Subcutaneous adipose tissue (tissue), 4 donors: Measurements from ENCODE around the gene MIPOL1. TPM values are rescaled to one million over a fixed set of nuclear protein-coding genes. Genes with fewer than 3 reads are reported as not detected.

ENCODE experiments used
- total RNA-seq, 4 donors: library from RNA; depleted of rRNA; stranded (reverse); fragments of >200 nt; gene quantifications; one replicate each; pipeline ENCODE4 v1.1.0, GENCODE V29; 2016
- TF ChIP-seq, protein P1 (sequence below): fragments of 450-650 bp; IDR thresholded peaks from one replicate; pipeline ENCODE4 v1.5.1; 2016; ENCODE audit warnings: low read depth, mild to moderate bottlenecking, control low read depth, antibody characterized with exemption, moderate library complexity

MIPOL1 gene
- total RNA-seq, 4 donors from 2014 or later: 7.6 to 20.9 (median 11.1) TPM

DNA sequence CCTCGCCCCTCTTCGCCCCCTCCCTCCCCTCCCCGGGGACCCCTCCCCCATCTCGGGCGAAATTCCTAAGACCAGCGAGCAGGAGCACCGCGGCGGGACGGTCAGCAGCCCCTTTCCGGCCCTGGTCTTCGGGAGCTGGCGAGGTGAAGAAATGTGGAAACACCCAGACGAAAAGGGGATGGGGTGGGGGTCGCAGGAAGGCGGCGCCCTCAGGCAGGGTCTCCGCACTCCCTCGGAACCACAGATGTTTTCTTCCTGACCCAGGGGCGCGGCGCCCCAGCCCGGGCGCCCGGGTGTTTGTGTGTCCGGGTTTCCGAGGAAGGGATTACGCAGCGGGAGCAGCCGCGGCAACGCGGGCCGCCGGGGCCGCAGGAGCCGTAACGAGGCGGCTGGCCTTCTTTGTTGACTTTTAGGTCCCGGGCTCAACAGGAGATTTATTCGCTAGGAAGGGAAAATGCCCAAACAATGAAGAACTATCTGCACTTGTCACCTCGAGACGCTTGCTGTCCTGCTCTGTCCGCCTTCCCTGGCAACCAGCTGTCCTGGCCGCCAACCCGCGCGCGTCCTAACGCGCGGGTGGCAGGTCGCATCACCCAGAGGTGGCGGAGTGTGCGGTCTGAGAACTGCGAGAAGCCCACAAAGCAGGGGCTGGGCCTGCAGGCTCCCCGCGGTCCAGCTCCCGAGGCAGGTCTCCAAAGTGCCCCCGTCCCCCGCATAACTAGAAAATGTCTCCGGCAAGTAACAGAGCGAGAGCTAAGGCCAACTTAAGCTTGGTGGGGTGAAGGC is 390.3 kb downstream of the MIPOL1 start:
- TF ChIP-seq, protein P1, sequence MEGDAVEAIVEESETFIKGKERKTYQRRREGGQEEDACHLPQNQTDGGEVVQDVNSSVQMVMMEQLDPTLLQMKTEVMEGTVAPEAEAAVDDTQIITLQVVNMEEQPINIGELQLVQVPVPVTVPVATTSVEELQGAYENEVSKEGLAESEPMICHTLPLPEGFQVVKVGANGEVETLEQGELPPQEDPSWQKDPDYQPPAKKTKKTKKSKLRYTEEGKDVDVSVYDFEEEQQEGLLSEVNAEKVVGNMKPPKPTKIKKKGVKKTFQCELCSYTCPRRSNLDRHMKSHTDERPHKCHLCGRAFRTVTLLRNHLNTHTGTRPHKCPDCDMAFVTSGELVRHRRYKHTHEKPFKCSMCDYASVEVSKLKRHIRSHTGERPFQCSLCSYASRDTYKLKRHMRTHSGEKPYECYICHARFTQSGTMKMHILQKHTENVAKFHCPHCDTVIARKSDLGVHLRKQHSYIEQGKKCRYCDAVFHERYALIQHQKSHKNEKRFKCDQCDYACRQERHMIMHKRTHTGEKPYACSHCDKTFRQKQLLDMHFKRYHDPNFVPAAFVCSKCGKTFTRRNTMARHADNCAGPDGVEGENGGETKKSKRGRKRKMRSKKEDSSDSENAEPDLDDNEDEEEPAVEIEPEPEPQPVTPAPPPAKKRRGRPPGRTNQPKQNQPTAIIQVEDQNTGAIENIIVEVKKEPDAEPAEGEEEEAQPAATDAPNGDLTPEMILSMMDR: no peak

DNA sequence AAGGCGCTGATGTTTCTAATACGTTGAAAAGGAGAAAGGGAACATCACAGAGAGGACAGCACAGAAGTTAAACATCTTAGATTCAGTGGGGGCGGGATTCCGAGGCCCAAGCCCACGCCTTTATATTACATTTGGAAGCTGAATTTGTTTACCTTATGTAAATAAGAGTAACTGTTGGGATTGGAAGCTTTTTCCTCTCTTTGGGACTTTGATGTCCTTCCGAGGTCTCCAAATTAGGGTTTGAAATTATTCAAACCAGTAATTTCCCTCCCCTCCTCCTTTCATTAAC is 390.9 kb downstream of the MIPOL1 start:
- TF ChIP-seq, protein P1: no peak

DNA sequence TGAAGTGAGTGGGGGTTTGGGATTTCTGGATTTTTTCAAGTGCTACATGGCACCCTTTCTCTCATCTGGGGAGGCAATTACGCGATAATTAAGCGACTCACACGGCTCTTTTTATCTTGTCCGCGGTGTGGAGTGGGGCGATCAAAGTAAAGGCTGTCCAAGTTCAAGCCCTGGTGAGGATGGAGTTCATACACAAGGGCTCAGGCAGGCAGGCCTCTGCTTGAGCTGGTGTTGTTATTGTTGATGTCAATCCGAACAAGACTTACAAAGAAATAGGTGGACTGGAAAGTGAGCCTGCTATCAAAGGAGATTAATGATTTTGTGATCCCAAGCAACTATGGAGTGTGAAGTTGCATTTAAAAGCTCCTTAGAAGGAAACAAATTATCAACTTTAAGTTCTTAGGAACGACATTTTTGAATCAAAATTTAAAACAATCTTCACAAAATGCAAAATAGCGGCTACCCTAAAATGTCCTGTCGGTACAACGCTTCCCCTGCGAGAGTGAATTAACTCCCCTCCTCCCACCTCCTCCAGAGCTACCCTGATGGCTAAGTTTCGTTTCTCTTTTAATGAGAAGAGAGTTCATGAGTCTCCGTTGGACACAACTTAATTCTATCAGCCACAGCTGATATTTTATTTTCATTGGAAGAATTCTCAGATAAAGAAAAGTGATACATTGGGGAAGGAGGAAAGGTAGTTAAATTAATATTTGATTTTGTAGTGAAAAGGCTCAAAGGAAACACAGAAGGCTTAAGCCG is 391.4 kb downstream of the MIPOL1 start:
- TF ChIP-seq, protein P1: no peak

DNA sequence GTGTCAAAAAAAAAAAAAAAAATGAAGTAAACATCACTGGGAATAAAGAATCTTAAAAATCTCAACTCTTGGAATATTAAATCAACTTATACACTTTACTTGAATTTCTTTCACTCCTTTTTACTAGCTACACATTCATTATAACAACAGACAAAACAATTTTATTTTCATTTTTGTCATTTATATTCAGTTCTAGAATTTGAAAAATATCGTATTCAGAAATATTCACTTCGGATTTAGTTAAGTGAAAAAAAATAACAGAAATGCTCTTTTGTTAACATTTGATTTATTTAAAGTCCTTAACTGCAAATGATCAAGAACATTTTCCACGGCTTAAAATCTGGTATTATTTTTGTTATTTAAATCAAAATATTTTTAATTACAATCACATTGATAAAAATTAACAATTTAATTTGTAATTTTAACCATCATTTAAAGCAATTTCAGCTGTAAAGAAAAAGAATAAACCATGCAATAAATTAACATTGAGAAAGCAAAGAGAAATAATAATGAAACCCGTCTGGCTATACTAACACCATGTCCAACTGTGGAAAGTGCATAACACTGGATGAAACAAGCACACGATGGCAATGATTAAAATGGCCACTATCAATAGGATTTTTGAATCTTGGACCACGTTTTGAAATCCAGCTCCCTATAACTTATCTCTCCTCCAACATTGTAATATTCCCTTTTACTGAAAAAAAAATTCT is 392.1 kb downstream of the MIPOL1 start:
- TF ChIP-seq, protein P1: no peak

DNA sequence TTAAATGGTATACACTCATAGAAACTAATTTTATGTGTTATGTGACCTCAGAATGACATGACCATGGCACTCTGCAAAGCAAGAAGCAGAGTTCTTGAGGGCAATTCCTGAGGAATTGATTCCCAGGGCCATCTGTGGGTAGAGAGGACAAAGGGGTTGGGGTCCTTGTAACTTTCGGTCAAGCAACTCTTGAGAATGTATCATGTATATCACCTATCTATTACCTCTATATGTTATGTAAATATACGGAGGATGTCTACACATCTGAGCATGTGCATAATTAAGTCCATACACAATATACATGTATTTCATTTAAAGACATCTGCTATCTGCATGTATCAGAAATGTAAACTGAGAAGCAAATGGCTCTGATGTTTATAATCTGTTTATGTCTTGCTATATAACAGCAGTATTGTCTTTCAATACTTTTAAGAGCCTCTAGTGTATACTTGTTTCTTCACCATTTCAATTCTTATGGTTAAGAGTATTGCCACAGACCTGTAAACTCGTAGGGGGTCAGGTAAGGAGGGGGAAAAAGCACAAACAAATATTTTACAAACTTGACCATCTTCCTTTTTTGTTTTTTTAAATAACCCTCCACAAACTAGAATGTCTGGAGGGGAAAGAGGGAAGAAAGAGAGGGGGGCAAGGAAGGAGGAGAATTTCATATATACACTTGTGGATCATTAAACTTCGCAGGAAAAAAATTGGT is 392.8 kb downstream of the MIPOL1 start:
- TF ChIP-seq, protein P1: no peak

DNA sequence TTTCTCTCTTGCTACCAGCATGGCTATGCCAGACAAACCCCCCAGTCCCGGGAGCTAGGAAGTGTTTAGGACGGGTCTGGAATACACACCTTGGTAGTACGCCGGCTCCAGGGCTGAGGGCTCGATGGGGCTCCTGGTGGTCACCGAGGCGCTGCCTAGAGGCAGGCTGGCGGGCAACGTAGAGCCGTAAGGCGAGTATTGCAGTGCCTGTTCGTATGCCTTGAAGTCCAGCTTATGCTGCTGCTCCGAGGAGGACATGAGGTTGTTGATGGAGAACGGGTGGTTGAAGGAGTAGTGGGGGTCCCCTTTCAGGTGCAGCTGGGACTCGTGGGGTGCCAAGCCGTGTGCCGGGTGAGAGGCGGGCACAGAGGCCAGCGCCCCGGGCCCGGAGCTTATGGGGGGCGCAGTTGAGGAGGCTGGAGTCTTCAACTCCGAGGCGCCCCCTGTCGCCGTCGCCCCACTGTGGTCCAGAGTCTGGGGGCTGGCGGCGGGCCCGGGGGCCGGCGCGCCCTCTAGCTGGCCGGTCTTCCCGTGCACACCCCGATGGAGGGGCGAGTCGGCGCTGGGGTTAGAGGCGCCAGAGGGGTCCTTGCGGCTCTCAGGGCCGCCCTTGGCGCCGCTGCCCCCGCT is 393.7 kb downstream of the MIPOL1 start:
- TF ChIP-seq, protein P1: no peak
